NCI-H2107 treated with DMSO at 0.1 percent for 48 hours (cell line): Measurements from ENCODE around the gene POU3F3.

Experiments used
- DNase-seq: peaks from one replicate; lab custom pipeline; 2025; ENCODE audit not compliant: unreplicated experiment; lab: John Stamatoyannopoulos, UW

The POU3F3 gene

DNA sequence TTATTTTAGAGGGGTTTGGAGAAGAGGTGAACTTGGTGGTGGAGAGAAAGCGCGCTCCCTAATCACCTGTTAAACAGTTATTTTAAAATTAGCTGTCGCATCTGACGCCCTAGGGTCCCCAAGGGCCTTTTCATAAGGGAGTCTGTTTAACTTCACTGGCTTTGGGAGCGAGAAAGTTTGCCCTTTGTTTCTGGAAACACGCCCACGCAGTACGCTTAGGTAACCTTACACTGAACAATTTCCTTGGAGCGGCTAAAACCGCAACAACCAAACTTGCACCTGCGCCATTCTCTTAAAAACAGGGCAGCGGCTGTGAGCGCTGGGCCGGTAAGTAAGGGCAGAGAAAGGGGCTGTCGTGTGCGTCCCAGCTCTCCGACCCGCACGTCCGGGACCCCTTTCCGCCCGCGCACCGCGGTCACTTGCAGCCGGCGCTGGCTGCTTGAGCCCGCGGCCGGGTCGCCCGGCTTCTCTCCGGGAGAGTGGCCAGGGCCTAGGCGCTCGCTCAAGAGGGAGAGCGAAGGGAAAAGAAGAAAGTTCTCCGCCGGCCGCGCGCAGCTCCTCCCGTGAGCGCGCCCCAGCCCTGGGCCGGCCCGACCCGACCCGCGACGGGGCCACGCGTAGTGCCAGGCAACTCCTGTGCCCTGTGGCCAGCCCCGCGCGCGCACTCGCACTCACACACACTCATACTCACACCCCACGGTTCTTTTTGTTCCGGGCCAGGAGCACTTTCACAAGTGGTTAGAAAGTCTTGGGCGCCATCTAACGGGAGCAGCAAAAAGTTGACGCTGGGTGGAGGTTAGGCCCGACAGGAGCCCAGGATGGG, 19.2 kb downstream of the POU3F3 start:
- peak; percentile 34 for DNase-seq

DNA sequence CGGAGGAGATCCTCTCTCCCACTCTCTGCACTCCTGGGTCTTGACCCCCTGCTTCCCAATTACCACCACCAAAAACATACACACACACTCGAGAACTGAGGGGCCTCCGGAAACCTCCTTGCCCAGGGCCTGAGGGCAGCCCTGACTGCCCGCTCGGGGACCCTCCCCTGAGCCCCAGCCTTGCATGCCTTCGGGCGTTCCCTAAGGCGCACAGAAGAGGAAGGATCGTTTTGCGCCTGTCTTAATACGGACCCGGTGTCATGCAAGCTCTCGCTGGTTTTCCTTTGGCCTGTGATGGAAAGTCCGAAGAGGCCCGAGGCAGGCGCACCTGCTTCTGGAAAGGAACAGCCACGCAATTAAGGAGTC, 19.8 kb downstream of the POU3F3 start:
- DNase-seq: no peak

DNA sequence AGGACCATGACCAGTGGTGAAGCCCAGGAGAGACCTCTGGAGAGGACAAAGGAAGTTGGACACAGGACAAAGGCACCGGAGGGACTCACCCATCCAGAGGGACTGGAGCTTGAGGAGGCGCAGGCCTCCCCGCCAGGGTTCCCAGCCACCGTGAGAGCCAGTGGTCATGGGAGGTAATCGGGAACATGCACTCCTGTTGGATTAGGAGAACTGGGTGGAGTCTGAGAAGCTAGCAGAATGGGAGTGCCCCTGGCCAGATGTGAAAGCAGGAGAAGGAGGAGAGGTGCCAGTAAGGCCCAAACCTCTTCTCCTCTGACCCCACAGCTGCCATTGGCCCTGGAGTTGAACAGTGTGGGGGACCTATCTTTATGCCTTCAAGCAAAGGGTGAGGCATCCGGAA, 20.3 kb downstream of the POU3F3 start:
- DNase-seq: no peak

DNA sequence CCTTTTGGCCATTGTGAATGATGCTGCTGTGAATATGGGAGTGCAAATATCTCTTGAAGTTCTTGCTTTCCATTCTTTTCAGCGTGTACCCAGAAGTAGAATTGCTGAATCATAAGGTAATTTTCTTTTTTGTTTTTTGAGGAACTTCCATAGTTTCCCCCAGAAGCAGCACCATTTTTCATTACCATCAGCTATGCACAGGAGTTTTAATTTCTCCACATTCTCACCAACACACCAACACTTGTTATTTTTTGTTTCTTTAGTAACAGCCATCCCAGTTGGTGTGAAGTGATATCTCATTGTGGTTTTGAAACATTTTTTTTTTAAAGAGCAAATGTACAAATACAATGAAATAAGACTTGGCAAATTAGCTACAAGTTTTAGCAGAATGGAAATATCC, 21.3 kb downstream of the POU3F3 start:
- DNase-seq: no peak

DNA sequence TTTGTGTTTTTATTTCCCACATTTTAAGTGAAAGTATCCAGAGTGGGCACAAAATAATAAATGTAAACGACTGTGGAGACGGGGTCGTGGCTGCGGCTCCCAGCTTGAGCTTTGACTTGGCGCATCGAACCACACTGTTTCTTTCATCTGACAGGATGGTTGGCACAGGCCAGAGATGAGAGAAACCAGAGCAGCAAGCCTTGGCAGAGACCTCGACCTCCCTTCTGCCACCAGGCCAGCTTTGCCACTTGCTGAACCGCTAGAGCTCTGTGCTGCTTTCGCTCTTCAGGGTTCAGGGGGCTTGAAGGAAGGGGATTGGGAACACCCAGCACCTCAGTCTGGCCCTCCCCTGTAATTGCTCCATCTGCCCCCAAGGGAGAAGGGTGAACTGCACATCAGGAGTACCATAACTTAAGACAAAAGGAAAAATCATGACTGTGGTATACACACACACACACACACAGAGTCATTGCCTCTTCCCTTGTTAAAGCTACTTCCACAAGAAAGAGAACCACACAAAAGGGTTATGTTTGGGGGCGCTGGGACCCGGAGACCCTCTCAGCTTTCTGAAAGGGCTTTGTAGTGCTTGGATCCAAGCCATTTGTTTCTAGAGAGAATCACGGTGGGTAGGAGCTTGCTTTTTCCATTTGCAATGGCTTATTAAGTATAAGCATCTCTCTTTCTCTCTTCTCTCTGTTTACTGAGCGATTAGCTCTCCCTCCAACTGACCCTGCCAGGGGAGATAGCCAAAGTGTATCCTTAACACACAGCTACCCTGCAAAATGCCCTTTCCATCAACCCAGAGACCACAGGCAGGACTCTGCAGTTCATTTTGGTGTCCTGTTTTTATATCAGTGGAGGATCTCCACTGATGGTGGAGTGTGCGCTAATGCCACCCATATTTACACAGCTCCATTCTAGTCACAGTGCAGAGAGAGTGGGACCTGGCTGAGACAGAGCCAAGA, 23.0 kb downstream of the POU3F3 start:
- DNase-seq: no peak

DNA sequence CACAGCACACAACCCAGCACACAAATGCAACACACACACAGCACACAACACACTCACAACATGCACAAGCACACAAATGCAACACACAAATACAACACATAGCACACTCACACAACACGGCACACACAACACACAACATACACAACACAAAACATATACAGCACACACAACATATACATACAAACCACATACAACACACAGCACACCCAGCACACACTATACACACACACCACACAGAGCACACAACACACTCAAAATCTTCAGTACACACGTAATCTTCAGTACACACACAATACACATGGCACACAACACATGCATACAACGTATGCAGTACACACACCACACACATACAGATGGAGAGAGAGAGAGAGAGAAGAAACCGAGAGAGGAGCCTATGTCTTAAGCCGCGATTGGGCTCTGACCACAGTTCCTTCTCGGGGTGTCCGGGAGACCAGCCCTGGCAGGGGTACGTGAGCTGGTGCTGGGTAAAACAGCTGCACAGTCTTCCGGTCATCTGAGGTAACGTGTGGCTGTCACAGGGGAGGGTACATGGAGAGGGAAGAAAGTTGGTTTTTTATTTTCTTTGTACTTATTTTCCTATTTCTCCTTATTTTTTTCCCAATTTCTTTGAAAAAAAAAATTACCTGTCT, 25.1 kb downstream of the POU3F3 start:
- DNase-seq: no peak

DNA sequence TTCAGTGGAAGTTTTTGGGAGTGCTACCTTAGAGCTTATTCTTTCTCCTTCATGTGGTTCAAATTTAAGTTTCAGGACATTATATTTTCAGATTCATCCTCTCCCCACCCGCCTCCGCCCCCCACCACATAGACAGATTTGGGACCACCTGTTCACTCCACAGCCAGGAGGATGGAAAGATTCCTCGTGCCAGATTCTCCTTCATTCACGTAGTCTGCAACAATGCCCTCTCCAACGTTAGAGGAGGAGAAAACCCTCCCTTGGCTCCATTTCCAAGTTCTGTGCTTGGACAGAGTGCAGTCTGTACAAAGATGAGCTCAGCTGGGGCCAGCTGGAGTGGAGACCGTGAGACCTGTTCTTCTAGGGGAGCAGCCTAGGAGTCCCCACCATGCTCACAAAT, 26.2 kb downstream of the POU3F3 start:
- no peak for DNase-seq

DNA sequence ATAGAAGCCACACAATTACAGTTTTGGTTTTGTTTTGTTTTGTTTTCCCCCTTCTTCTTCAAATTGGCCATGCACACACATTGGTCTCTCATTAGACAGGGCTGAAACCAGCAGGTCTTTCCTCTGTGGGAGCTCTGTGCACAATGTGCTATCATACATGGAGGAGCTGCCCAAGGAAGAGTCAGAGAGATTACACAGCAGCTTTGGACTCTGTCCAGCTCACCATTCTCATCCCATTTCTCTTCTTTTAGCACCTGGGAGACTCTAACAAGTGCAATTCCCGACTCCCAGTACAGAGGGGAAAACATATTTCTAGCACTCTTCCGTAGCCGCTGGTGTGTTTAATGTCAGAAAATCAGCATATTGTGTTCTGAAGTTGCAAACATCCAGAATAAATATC, 29.4 kb downstream of the POU3F3 start:
- no peak for DNase-seq

DNA sequence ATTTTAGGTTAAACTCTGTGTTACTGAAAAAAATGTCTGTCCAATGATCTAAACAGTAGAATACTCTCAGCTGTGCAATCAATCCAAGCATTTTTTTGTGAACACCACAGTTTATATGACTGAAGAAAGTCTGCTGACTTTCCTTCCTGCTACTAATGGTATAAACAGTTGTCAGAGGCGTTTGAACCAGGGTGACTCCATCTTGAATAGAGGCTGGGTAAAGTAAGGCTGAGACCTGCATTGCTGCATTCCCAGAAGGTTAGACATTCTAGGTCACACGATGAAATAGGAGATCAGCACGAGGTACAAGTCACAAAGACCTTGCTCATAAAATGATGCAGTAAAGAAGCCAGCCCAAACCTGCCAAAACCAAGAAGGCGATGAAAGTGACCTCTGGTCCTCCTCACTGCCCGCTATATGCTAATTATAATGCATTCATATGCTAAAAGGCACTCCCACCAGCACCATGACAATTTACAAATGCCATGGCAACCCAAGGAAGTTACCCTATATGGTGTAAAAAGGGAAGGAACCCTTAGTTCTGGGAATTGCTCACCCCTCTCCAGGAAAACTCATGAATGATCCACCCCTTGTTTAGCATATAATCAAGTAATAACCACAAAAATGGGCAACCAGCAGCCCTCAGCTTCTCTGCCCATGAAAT, 31.3 kb downstream of the POU3F3 start:
- no peak for DNase-seq

DNA sequence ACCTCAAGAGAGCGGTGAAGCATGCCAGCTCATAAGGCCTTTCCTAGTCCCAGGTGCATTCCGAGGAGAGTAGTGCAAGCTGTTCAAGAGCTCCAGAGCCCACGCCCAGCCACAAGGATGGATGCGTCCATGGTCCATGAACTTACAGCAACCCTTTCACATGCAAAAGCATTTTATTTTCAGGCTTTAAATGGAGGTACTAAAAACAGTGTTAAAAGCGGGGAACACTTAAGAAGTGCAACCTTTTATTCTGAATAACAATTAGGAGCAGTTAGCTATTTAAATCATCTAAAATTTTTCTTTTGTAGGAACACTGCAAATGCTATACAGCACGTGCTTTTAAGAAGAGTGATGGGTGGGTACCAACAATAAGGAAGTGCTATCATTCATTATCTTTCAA, 33.8 kb downstream of the POU3F3 start:
- DNase-seq: no peak

DNA sequence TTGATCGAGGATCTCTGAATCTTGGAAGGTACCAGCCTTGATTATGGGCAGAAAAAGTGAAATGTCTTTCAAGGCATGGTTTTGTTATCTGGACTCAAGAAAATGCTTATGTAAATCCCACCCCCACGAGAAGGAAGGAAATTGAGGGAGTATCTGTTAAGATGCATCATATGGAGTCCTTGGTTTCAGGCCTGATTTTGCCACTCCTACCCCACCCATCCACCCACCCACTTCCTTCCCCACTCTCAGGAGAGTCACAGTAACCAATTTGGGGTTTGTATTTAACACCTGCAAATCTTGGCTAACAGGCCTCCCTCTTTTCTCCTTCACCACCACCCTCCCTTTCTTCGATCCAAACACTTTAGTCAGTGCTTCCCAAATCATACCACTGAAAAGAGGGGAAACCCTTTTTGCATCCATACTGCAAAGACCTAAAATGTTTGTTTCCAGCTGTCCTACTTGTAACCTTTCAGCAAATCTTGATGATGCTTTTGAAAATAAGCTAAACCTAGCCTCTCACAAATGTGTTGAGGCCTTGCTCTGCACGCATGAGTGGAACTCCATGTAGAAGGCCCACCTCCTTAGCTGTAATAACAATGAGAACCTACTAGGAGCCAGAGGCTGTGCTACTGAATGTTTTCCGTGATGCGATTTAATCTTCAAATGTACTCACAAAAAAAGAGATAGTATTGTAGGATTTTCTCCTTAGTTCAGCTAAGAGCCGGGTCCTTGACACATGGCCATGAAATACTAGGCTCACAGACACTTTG, 34.8 kb downstream of the POU3F3 start:
- no peak for DNase-seq

DNA sequence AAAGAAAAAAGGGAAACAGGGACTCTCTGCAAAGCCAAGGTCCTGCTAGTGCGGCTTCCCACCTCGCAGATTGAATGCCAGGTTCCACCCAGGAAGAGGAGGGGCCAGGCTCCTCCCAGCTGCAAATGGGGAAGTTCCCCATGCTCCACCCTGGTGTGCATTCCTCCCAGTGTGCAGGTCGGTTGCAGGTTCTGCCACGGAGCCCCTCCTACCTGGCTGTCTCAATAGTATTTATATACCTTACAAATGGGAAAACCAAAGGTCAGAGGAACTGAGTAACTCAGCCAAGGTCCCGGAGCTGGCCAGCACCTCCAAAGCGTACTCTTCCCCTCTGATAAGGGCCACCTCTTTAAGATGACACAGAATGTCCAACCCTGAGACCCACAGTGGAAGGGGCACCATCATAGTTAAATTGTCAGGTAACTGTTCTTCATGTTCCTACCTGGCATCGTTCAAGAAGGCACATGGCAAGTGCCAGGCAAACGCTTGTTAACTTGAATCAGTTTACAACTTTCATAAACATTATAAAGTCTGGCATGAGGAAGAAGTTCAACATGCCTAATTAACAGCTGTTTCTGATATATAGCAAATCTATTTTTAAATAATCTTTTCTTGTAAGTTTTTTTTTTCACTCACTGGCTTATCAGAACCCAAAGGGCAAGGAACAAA, 35.5 kb downstream of the POU3F3 start:
- no peak for DNase-seq

DNA sequence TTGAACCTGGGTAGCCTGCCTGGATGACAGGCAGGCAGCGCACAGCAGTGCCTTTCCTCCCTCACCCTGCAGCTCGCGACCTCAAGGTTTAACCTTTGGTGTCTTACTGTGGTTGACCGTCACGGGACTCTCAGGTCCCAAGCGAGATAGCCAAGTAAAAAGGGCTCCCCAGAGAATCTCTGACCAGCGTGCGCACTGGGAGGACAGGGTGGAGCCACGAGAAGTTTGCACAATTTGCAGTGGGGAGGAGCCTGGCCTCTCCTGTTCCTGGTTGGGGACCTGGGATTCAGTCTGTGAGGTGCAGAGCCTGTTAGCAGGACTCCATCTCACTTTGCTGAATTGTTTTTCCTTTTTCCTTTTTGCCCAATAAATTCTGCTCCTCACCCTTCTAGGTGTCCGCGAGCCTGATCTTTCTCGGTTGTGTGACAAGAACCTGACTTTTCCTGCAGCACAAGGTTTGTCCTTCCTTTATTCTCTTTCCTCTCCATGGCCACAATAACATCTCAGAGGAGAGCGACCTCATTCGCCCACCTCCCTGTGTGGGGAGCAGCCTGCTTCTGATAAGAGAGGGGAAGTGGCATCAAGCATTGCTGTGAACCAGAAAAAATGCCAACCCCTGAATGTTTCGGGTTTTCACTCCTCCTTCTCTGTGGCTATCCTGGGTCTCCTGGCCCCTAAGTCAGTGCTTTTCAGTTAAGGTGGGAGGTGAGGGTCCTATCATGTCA, 36.2 kb downstream of the POU3F3 start:
- DNase-seq: no peak

DNA sequence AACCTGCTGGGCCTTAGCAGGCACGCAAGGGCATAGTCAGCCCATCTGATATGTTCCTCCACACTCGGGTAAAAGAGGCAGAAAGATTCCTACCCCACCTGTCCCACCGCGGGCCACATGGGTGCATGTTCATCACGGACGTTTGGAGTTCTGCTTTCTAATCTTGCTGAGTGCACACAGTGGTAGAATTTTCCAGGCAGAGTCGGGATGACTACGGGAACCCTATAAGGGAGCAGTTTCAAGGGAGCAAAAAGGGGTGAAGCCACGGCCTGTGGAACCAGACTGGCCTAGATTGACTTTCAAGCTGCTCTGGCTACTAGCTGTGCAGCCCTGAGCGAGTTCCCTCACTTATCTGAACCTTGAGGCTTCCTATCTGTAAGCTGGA, 36.8 kb downstream of the POU3F3 start:
- no peak for DNase-seq

DNA sequence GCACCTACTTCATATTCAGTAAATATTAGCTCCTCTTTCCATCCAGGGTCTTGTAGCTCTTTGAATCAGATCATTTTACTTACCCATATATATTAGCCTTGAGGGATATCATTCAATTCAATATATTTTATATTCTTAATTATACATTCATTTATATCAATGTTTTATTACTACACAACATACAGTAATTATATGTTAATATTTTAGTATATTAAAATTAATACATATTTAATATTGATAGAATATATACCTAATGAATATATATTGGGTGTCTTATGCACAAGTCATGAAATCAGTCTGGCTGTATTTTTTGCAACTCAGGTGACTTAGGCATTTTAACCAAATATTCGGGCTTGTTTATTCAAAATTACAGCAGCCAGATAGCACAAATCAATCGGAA, 37.2 kb downstream of the POU3F3 start:
- no peak for DNase-seq

DNA sequence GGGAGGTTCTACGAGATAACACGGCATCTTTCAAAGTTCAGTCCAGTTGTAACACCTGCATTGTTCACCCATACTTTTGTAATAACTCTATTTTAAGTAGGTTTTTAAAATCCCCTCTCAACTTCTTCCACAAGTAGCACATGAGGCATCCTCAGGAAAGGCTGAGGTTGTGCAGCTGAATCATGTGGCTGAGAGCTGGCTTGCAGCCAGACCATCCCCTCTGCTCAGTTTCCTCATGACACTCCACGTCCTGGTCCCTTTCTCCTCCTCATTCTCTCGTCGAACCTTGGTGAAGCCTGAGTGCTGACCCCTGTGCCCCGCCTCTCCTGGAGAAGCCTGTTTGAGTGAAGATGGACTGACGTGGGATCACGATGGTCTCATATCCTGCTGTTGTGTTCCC, 42.5 kb downstream of the POU3F3 start:
- DNase-seq: no peak

DNA sequence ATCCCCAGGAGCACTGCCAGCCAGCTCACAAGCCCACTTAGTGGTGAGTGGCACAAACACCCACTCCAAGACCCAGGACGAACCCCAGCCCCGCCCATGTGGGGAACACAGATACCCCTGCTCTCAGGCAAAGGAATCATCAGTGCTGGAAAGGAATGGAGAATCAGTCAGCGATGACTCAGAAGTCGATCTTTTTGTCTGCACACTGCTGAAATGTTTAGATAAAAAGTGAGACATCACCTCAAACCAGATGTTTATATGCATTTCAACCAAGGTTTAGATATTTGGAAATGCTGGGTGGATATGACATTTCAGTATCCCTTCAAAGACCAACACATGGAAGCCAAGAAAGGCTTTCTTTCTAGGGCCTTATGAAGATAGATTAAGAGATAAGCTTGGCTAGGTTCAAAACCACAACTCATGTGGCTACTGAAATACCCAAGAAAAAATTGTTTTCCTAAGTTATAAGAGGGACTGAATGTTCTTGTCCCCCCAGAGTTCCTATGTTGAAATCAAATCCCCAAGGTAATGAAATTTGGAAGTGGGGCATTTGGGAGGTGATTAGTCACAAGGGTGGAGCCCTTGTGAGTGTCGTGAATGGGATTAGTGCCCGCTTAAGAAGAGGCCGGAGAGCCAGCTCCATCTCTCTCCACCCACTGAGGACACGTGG, 43.7 kb downstream of the POU3F3 start:
- DNase-seq: no peak

DNA sequence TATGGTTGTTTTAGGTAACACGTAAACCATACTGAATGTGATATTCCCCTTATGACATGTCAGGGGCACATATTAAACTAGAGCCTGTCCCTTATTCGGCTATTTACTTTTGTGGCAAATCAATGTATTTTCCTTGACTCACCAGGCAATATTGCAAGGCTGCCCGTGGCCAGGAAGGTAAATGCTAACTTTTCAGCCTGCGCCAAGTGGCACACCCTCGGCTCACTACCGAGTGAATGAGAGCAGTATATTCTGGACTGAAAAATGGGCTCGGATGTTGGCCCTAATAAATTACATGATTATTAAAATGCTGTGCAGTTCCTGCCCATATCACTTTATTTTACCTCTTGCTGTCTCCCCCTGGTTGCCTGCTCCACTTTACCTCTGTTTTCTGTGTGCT, 46.7 kb downstream of the POU3F3 start:
- DNase-seq: no peak
